ENCODE measurements around the gene BRINP3.

GRCh38 chr1:190453550-190453949, 24.1 kb downstream of the BRINP3 start:
- TF ChIP-seq POLR2A (IDR thresholded peaks at IDR 0.05) (no peak), CTCF (IDR thresholded peaks at IDR 0.05) (no peak)

All from adrenal gland (tissue), 5 donors.